Measurements from ENCODE around the gene PPIL4. TPM values are rescaled to one million over a fixed set of nuclear protein-coding genes. Genes with fewer than 3 reads are reported as not detected.

Gene PPIL4
- total RNA-seq, 1 experiment from 2014 or later: 28.7 TPM

DNA sequence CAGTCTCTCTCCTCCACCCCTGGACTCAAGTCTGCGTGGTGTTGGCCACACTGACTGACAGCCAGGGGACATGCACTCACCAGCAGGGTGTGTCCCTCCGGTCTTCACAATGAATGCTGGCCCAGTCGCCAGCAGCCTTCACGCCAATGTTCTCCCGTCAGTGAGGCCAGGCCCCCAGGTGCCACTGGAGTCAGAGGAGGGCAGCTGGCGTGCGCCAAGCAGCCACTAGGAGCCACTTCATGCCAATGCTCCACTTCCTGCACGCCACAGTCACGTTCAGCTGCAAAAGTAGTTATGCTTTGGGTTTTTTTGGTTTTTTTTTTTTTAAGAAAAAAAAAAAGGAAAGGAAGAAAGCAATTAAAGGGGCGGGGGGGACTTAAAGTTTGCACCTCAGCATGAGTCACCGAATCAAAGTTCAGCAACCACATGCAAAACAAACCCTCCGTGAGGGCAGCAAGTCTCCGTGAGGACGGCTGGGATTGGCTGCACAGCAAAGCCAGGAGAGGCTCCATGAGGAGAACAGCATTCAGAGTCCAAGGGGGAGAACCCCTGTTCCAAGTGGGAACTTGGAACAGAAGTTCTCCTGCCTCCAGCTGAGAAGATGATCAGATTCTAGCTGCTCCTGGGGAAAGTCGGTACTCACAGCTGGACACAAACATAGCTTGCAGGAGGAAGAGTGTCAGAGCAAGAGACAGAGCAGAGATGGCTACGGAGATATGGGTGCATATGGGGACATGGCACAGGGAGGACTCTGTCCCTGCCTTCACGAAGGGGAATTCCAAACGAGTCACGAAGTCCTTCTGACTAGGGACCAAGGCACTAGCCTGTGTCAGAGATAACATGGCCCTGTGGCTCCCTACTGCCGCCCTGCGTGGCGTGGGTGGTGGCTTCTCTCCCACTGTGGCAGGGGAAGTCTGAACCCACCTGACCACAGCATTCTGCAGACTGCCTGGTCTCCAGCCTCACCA lies 60.8 kb downstream of the PPIL4 start, which contains the start of gene ZC3H12D:
ZC3H12D (minus strand) TSS at position 282 of the 968 bp plus-strand sequence. CDS start 10,471 bp downstream, outside the sequence.
- peak; percentile 25 for DNase-seq (ENCODE audit: extremely low read depth, low read depth)

DNA sequence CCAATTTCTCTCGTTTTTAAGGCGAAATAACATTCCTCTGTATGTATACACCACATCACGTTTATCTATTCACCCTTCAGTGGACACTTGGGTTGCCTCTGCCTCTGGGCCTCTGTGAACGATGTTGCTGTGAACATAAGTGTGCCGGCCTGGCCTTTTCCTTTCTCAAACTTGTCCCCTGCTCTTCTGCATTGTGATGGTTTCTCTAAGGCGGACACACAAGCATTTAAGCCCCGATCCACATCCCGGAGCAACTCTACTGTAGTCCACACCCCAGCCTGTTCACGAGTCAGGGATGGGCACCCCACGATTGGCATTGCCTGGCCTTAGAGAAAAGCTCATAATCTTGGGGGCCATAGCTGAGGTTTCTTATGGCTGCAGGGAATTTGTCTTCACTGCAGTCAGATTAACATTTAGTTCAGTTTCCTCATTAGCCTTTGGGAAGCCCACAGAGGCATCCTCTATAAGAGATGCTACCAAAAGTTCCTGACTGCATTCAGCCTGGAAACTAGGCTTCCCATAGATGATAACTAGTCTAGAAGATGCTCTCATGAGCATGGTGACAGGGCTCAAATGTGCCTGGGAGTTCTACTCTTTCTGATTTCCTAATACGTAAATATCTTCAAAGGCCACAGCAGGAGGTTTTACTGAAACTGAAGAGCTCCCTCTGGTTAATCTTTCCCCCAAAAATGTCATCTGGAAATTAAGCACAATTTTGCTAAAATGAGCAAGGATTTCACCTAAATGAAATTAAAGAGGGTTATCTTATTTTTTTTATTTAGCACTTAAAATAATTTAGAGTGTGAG lies 61.8 kb downstream of the PPIL4 start:
- no peak for DNase-seq (ENCODE audit: extremely low read depth, low read depth)

GRCh38 chr6:149483334-149483725 lies 62.5 kb downstream of the PPIL4 start:
- no peak for DNase-seq (ENCODE audit: extremely low read depth, low read depth)

- DNase-seq (ENCODE audit: extremely low read depth, low read depth): no peak
Measured at GRCh38 chr6:149482545-149483333, 63.1 kb downstream of the PPIL4 start.

- DNase-seq (ENCODE audit: extremely low read depth, low read depth): no peak
Measured at GRCh38 chr6:149480502-149481280, 65.2 kb downstream of the PPIL4 start.

DNA sequence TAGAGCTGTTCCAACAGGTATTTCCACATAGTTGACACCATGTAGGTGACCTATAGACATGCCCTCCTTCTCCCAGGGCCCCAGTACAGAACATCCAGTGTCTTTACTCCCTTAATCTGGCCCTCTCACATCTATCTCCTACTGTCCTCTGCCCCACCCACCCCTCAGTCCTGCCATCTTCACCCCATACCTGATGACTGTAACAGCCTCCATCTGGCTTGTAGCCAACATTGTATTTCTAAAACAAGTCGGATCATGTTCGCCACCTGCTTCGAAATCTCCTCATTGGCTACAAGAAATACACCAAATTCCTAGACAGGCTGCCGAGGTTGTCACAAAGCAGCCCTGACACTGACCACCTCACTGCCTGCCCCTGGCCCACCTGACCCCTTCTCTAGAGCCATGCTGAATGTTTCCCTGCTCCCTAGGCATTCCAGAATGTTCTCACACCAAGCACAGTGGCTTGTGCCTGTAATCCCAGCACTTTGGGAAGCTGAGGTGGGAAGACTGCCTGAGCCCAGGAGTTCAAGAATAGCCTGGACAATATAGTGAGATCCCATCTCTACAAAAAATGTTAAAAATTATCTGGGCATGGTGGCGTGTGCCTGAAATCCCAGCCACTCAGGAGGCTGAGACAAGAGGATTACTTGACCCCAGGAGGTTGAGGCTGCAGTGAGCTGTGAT lies 67.1 kb downstream of the PPIL4 start:
- DNase-seq (ENCODE audit: extremely low read depth, low read depth): no peak

DNA sequence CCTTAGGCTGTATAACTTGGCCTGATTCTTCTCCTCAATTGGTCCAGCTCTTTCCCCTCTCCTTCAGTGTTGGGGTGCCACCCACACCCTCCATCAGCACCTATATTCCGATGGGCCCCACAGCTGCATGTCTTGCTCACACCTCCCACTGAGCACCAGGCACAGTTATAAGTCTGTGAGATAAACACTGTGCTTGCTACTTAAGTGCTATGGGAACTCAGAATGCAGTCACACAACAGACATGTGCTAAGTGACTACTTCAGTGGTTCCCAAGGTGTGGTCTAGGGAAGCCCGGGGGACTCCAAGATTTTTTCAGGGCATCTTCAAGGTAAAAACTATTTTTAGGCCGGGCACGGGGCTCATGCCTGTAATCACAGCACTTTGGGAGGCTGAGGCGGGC lies 68.3 kb downstream of the PPIL4 start:
- no peak for DNase-seq (ENCODE audit: extremely low read depth, low read depth)

- DNase-seq (ENCODE audit: extremely low read depth, low read depth): no peak
Measured at GRCh38 chr6:149476789-149477455, 68.9 kb downstream of the PPIL4 start.

DNA sequence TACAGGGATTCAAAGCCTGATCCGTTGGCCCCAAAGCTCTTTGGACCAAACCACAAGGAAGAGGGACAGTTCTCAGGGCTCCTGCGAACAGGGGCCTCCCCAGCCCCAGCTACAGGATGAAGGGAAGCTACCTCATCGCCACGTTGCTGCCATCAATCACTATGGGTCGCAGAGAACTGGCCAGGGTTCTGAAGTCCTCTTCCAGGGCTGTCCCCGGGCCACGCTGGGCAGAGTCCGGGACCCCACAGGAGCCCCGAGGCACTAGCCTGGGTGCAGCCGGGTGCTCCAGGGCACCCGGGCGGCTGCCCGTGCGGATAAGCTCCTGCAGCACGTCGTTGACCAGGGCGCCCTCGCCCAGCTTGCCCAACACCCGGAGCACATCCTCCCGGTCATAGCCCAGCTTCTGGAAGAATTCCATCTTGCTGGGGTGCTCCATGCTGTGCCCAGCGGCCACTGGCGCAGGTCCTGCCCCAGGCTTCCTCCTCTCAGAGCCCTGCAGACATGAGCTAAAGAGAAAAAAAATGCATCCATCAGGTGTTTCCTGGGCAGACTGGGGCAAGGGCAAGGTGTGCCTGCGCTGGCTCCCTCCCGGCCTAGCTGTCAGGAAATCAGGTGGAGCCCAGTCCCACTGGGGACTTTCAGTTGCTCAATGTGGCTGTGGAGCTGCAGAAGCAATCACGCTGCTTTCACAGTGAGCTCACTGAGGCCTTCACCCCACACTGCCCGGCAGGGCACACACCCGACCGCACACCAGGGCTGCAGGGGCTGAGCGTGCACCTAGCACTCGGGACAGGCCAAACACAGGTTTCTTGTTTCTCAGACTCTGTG lies 71.5 kb downstream of the PPIL4 start:
- DNase-seq (ENCODE audit: extremely low read depth, low read depth): no peak

GRCh38 chr6:149473080-149474052 lies 72.5 kb downstream of the PPIL4 start:
- DNase-seq (ENCODE audit: extremely low read depth, low read depth): peak; percentile 46

- DNase-seq (ENCODE audit: extremely low read depth, low read depth): no peak
Measured at GRCh38 chr6:149472241-149472640, 73.6 kb downstream of the PPIL4 start.

GRCh38 chr6:149471801-149472200 lies 74.0 kb downstream of the PPIL4 start:
- no peak for DNase-seq (ENCODE audit: extremely low read depth, low read depth)

GRCh38 chr6:149470948-149471347 lies 74.9 kb downstream of the PPIL4 start:
- no peak for DNase-seq (ENCODE audit: extremely low read depth, low read depth)

DNA sequence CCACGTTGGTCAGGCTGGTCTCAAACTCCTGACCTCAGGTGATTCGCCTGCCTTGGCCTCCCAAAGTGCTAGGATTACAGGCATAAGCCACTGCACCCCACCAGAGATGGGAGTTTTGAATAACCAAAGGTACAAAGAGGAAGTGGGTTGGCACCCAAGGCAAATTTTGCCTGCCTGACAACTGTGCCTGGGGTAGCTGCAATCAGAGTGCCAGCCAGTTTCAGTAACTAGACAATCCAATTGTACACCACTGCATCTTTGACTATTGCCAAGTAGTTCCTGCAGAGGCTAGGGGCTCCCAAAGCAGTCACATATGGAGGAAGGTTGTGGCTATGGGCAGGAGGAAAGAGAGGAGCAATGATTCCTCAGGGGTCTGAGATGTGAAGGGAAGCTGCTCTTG lies 77.7 kb downstream of the PPIL4 start:
- no peak for DNase-seq (ENCODE audit: extremely low read depth, low read depth)

DNA sequence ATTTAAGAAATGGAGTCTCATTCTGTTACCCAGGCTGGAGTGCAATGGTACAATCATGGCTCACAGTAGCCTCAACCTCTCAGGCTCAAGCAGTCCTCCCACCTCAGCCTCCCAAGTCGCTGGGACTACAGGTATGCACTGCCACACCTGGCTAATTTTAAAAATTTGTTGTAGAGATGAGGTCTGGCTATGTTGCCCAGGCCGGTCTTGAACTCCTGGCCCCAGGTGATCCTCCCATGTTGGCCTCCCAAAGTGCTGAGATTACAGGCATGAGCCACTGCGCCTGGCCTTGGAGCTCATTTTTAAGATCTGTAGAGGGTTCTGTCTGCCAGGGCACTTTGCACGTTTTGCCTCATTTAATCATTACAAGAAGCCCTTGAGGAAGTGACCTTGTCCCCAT lies 78.6 kb downstream of the PPIL4 start:
- DNase-seq (ENCODE audit: extremely low read depth, low read depth): no peak

- no peak for DNase-seq (ENCODE audit: extremely low read depth, low read depth)
Measured at GRCh38 chr6:149464411-149464810, 81.4 kb downstream of the PPIL4 start.

DNA sequence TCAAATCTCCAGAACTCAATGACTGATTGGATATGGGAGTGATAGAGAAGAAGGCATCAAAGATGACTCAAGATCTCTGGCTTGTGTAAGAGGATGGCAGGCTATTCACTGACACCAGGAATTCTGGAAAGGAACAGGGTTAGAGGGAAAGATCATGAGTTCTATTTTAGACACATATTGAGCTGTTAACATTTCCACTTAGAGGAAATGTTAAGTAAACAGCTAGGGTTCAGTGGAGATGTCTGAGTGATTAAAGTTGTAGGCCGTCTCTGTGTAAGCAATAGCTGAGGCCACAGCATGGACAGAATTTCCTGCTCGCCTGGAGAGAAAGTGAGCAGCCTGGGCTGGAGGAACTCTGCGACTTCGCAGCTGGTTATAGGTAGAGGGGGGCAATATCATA lies 82.1 kb downstream of the PPIL4 start:
- no peak for DNase-seq (ENCODE audit: extremely low read depth, low read depth)

All from NCI-H460 (cell line).